GM18867 (cell line): ENCODE data around the gene SERPINB8.

Experiments
- ATAC-seq: cut with Tn5 transposase; IDR thresholded peaks from one replicate; pipeline ENCODE4 v1.9.1; 2021; ENCODE audit warnings: mild to moderate bottlenecking, moderate library complexity; ENCODE audit not compliant: unreplicated experiment

Gene SERPINB8

DNA sequence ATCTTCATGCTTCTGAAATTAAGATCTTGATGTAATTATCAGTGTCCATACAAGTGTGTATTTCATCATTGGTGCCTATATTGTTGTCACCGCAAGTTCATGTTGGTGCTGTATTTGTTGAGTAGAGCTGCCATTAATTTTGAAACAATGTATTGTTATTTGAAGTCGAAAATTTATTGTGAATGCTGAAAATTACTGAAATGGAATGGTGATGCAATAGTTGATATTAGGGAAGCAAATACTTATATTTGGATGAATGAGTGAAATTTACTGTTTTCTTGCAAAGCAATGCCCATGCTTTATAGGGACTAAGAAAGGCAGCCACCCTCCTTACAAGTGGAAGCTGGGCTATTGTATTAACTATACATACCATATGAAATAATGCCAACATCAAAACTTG, 41.6 kb downstream of the SERPINB8 start:
- ATAC-seq = no peak

- ATAC-seq = peak; percentile 65
Measured at GRCh38 chr18:64017870-64018269, 48.0 kb downstream of the SERPINB8 start.

- ATAC-seq = no peak
Measured at GRCh38 chr18:64019922-64020756, 50.3 kb downstream of the SERPINB8 start.

- ATAC-seq = no peak
Measured at GRCh38 chr18:64026350-64026749, 56.5 kb downstream of the SERPINB8 start.

DNA sequence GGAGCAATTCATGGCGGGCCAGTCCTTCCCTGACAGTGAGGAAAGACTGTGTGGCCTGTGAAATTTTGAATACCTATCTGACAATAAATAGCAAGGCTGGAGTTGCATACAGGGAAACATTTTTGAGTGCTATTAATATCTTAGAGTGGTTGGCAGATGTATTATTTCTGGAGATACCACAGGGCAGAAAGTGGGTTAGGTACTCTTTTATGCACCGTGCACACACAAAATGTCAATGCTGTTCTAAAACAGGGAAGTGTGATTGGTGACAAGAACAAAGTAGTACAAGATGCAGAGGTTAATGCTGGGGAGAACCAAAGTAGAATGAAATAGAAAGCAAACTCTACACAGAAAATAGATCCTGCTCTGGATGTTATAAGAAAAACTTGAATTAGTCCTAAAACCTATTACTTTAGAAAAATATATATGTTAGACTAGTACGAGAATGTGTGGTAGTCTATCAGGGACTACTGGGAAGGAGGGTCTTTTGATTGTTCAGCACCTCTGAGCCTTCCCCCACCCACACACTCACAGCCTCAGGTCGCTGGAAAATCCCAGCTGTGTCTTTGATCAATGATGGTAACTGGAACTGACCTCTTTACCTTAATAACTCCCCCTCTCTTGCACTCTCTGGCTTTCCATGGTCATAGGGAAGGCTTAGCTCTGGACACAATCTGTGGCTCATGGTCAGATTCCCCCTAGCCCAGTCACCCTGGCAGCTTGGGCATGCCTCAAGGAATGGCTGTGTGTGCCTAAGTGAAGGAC, 58.2 kb downstream of the SERPINB8 start:
- ATAC-seq = peak; percentile 86

DNA sequence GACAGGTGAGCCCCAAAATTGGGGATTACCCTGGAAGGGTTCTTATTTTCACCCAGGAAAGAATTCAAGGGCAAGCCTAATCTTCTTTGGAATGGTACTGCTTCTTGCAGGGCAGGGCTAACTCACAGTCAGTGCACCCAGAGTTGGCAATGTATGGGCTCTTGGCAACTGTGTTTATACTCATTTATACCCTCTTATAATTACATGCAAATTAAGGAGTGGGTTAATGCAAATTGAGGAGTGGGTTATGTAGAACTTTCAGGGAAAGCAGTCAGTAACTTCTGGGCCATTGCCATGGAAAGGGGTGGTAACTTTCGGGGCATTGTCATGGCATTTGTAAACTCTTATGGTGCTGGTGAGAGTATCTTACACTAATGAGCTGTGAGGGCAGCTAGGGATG, 59.2 kb downstream of the SERPINB8 start:
- no peak for ATAC-seq

GRCh38 chr18:64031411-64031810, 61.5 kb downstream of the SERPINB8 start:
- ATAC-seq = no peak

DNA sequence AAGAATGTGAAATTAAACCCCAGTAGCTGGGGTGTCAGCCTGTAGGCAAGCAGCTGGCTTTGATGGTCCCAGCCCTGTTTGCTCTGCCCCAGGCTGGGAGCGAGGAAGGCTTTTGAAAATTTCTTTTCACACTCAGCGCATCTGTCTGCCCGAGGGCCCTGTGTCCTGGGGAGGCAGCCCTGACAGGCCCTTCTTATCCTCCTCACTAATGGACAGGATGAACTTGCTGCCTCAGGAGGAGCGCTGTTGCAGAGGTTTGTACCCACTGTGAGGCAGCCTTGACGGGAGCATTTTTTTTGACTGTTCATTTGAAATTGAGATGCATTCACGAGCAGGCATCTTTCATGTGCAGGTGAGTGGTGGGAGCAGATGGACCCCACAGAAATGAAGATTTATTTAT, 62.4 kb downstream of the SERPINB8 start:
- no peak for ATAC-seq

GRCh38 chr18:64037812-64038414, 68.0 kb downstream of the SERPINB8 start:
- peak; percentile 74 for ATAC-seq
